NB4 (cell line): ENCODE measurements around the gene USP24.

Experiments
- DNase-seq: peaks from one replicate; pipeline ENCODE4 v3.0.0; 2010; ENCODE audit warnings: low read depth
- H3K4me3 ChIP-seq: one replicate; pipeline ENCODE4 v1.5.1; 2011; ENCODE audit warnings: mild to moderate bottlenecking, low read depth, low read length, moderate library complexity
- MYC ChIP-seq: IDR thresholded peaks from 2 replicates; pipeline ENCODE4 v1.6.1; 2011; ENCODE audit warnings: low read depth, low read length
- POLR2A ChIP-seq: IDR thresholded peaks from 2 replicates; pipeline ENCODE4 v1.6.1; 2011; ENCODE audit warnings: mild to moderate bottlenecking; ENCODE audit not compliant: insufficient read length; ENCODE audit errors: extremely low read depth
- TF ChIP-seq, protein P1 (sequence below): IDR thresholded peaks from one replicate; pipeline ENCODE4 v1.5.1; 2012; ENCODE audit warnings: low read depth, low read length
- TF ChIP-seq, protein P2 (sequence below): IDR thresholded peaks from 2 replicates; pipeline ENCODE4 v1.6.1; 2011; ENCODE audit warnings: low read depth, low read length

Gene USP24

DNA sequence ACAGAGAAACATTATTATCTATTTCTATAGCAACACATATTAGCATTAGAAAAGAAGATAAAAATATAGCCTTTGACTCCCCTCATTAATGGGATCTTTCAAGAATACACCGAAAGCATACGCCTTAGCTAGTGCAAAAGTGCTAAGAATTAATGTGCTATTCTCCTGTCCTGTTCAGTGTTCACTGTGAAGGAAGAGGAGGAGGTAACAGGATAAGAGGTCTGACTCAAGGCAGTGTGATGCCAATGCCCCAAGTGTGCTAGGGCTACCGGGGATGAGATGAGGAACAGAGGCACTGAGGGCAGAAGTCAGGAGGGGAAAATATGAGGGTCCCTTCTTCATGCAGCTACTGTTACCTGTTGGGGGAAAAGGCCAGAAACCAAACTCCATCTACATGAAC, 43.5 kb downstream of the USP24 start:
- H3K4me3 ChIP-seq, result no peak overlapping the region
- TF ChIP-seq MYC (no peak), POLR2A (no peak)
- TF ChIP-seq, protein P1, sequence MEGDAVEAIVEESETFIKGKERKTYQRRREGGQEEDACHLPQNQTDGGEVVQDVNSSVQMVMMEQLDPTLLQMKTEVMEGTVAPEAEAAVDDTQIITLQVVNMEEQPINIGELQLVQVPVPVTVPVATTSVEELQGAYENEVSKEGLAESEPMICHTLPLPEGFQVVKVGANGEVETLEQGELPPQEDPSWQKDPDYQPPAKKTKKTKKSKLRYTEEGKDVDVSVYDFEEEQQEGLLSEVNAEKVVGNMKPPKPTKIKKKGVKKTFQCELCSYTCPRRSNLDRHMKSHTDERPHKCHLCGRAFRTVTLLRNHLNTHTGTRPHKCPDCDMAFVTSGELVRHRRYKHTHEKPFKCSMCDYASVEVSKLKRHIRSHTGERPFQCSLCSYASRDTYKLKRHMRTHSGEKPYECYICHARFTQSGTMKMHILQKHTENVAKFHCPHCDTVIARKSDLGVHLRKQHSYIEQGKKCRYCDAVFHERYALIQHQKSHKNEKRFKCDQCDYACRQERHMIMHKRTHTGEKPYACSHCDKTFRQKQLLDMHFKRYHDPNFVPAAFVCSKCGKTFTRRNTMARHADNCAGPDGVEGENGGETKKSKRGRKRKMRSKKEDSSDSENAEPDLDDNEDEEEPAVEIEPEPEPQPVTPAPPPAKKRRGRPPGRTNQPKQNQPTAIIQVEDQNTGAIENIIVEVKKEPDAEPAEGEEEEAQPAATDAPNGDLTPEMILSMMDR, result no peak
- TF ChIP-seq, protein P2, sequence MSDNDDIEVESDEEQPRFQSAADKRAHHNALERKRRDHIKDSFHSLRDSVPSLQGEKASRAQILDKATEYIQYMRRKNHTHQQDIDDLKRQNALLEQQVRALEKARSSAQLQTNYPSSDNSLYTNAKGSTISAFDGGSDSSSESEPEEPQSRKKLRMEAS, result no peak
- no peak for DNase-seq

DNA sequence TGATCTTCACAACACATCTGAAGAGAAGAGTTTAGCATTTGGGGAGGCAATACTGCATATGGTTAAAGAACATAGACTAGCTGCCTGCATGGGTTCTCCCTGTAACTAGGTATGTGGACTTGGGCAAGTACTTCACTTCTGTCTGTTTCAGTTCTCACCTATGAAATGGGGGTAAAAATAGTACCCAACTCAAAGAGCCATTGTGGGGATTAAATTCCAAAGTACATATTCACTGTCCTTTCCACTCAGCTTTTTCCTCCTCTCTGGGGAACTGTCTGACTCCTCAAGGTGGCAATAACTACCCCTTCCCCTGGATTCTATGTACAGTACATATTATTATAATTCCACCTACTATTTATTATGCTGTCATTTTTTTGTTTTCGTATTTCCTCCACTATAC, 44.7 kb downstream of the USP24 start:
- no peak for DNase-seq
- TF ChIP-seq, protein P1, result no peak
- TF ChIP-seq POLR2A (no peak), MYC (no peak)
- TF ChIP-seq, protein P2, result no peak
- no peak overlapping the region for H3K4me3 ChIP-seq

DNA sequence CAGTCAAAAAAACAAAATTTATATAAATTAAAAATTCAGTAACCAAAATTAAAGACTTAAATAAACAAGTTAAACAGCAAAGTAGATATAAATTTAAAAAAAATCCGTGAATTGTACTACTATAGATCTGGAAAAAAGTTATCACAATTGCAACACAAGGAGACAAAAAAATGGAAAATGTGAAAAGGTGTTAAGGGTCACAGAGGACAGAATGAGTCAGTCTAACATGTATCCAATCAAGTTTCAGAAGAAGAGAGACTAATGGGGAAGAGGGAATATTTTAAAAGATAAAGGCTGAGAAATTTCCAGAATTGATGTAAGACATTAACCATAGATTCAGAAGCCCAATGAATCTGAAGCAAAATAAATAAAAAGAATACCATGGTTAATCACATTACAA, 46.0 kb downstream of the USP24 start:
- TF ChIP-seq, protein P2, result no peak
- TF ChIP-seq POLR2A, result no peak
- TF ChIP-seq, protein P1, result no peak
- no peak for TF ChIP-seq MYC
- no peak for DNase-seq
- H3K4me3 ChIP-seq, result no peak overlapping the region

DNA sequence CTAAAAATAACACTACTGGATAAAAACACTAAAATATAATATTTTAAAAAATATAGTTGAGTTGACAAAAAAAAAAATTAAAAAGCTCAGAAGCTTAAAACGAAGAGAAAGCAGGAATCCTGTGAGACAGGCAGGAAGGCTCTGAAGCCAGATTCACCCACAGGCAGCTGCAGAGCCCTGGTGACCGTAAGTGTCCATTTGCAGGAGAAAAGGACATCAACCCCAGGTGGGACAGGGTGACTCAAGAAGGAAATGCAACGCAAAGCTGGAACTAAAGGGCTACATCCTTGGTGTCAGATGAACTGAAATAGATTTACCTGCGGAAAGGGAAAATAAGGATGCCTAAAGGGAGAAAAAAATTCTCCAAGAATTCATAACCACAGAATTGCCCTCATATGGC, 46.8 kb downstream of the USP24 start:
- no peak overlapping the region for H3K4me3 ChIP-seq
- no peak for DNase-seq
- TF ChIP-seq, protein P2, result no peak
- TF ChIP-seq, protein P1, result no peak
- TF ChIP-seq MYC (no peak), POLR2A (no peak)

DNA sequence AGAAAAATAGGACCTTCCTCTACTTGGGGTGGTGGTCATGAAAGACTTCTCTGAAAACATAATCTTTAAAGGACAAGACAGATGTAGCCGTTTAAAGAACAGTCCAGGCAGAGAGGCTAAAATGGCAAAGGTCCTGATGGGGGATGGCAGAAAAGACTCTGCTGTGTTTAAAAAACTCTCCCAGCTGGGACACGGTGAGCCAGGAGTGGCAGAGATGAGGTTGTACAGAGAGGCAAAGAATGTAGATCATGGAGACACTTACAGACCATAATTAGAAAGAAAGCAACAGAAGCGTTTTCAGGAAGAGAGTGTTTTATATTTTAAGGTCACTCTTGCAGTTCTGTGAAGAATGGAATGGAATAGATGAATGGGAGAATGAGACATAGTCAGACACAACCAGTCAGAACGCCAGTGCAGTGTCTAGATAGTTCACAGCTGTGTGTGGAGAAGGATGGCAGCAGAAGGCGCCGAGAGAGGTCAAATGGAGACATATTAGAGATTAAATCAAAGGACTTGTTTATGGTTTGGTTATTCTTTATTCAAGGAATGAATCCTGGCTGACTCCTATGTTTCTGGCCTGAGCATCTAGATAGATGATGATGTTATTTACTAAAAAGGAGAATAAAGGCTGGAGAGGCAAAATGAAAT, 47.8 kb downstream of the USP24 start:
- TF ChIP-seq, protein P2, result no peak
- TF ChIP-seq, protein P1, result no peak
- no peak for TF ChIP-seq POLR2A
- no peak for TF ChIP-seq MYC
- H3K4me3 ChIP-seq, result no peak overlapping the region
- DNase-seq, result no peak

DNA sequence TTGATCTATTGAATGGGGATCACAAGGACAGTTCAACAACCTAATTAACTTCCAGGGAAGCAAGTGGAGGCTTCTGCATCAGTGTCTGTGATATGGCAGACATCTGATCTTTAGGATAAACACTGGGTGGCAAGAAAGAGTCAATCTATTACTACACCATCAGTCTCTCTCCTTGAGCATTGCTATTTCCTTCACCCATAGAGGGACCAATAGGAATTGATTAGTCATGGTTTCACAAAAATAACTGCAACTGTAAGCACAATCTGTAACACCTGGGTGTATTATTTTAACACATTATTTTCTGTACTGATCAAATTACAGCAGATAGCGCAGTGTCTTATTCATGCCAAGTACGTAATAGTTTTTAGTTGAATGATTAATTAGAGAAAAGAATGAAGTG, 50.3 kb downstream of the USP24 start:
- DNase-seq, result no peak
- no peak overlapping the region for H3K4me3 ChIP-seq
- TF ChIP-seq POLR2A (no peak), MYC (no peak)
- TF ChIP-seq, protein P2, result no peak
- TF ChIP-seq, protein P1, result no peak
